Suppressor macrophage (primary cell): ENCODE data around the gene CAMSAP1.

Experiments
- DNase-seq, 4 experiments: peaks; one replicate each; pipeline ENCODE4 v3.0.0-alpha.2; 2020 to 2022

Gene CAMSAP1

DNA sequence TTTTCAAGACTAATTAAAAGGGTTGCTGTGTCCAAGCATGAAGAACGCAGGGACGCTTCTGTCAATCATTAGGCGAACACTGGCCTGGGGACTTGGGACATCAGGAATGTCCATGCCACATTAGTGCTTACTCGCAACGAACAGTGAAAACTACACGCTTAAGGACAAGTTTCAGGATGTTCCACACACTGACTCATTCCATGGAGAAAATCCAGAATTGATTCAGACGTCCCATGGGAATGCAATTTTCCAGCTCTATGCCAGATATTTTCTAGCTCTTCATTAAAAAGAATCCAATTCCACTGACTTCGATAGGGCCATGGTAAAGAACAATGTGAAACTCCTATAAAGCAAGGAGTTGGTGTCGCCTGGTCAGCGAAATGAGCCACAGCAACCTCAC lies 98.2 kb downstream of the CAMSAP1 start:
- DNase-seq: no peak

DNA sequence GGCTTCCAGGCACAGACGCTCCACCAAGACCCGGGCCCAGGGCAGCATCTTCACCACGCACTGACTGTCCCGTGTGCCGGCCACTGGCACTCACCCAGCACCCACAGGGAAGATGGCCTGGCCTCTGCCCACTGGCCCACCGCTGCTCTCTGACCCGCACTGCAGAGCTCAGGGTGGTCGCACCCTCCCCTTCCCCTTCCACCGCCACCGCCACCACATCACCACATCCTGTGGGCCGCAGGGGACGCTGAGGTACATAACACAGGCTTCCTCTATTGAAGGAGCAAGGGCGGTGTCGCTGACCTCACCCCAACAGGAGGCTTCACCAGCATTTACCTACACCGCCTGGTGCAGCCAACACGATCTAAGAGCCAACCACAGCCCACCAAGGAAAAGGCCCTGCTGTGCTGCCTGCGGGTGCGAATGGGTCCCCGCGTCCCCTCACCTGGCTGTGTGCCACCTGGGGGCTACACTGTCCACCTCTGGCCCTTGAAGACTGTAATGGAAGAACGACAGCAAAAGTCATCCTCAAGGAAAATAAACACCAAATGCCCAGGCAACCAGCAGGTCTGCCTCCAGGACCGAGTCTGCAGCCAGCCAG lies 101.8 kb downstream of the CAMSAP1 start:
- no peak for DNase-seq

DNA sequence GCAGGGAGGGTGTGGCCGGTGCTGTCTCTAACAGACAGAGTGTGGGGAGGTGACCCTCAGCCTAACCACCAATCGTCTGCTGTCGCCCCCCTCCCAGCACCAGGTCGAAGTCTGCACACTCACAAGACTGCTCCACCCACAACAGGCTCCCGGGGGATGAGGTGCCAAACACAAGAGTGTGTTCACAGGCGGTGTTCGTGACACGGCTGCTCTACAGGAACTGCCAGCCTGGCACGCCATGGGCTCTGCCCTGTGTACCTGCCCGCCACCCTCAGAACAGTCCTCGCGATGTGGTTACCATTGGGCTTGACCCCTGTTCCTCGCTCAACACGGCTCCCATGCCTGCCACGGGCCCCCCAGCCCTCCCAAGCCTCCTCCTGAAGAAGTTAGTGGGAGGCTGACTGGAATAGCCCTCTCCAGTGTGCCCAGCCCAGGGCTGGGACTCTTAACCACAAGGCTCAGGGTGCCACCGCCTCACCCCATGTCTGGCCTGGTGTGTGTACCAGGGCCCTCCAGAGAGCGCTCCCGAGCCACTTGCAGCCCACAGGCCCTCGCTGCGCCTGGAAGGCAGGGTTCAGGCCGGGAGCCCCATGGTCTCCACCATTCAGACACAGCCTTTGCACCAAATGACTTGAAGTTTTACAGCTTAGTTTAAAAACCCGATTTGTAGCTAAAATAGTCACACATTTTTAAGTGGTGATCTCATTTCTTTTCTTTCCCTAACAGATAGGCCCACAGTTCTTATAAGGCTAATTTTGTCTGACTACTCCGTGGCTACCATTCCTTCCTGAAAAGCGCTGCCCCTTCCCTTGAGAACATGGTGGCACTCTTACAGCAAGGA lies 102.5 kb downstream of the CAMSAP1 start:
- no peak for DNase-seq

DNA sequence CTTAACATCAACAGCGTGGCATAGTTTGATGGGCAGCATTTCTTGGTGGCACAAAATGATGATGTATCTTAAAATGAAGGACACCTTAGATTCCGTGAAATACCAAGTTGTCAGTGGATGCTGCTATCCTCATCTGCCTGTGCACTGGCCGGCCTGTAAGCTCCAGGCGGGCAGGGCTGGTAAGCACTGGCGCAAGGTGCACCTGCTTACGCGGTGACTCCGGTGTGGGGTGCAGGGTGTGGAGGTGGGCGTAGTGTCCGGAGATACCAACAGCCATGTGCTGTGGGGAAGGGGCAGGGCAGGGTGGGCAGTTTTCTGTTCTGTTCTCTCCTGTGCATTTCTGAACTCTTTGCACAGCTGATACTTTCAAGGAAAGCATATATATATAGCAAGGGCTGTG lies 103.9 kb downstream of the CAMSAP1 start:
- no peak for DNase-seq

DNA sequence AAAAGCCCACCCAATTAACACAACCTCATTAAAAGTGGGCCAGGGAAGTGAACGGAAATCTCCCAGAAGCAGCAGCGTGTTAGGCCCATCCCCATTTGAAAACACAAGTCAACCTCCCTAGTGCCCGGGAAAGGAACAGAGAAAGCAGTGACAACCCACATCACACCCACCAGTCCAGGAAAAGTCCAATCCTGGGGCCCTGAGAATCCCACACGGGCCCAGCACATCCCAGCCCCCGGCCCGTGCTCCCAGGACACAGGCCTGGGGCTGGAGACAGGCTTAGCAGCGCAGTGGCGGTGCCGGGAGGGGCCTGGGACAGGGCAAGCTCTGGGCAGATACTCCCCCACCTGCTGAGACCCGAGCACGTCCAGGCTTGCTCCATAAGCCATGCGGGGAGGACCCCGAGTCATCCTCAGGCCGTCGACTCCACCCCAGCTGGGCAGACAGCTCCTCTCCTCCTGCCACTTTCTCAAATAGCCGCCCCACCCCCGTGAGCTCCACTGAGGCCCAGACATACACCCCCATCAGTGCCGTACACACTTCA lies 104.4 kb downstream of the CAMSAP1 start:
- no peak for DNase-seq

DNA sequence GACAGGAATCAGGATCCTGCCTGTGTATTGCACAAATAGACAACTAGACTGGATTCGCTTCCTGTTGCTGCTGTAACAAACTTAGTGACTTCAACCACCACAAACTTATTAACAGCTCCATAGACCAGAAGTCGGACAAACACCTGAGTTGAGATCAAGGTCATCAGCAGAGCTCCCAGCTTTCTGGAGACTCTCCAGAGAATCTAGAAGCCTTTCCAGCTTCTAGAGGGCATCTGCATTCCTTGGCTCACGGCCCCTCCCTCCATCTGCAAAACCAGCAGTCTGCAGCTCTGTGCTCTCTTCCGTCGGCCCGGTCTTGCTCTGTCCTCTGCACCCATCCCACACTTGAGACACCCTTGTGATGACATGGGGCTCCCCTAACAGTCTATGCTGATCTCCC lies 106.3 kb downstream of the CAMSAP1 start:
- DNase-seq: peak in 1 of 4 experiments; percentile 3

DNA sequence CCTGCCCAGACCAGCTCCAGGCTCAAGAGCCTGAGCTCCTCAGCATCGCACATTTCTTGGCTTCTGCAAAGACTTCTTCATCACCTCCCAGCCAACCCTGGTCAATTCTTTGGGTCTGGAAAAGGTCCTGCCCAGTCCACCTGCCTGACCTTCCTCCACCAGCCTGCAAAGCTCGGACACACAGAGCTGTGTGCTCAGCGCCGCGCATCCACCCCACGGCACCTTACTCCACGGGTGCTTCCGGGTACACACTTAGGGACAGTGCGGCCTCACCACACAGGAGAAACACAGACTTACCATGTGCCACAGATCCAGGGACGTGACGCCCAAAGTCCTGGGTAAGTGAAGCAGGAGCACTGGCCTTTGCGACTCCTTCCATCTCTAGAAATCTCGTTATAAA lies 108.1 kb downstream of the CAMSAP1 start:
- no peak for DNase-seq

DNA sequence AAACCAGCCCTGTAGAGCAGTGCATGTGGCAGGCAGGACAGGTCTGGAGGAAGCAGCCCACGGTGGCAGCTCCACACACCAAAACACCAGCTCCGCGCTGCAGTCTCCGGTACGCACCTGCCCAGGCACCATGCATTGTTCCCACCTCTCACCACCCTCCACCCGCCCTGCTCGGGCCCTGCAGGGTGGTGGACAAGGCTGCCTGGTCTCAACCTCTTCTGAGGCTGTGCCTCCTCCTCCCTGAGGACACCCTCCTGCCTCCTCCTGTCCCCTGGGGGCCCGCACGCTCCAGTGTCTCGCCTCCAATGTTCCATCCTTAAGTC lies 109.1 kb downstream of the CAMSAP1 start:
- DNase-seq: no peak

DNA sequence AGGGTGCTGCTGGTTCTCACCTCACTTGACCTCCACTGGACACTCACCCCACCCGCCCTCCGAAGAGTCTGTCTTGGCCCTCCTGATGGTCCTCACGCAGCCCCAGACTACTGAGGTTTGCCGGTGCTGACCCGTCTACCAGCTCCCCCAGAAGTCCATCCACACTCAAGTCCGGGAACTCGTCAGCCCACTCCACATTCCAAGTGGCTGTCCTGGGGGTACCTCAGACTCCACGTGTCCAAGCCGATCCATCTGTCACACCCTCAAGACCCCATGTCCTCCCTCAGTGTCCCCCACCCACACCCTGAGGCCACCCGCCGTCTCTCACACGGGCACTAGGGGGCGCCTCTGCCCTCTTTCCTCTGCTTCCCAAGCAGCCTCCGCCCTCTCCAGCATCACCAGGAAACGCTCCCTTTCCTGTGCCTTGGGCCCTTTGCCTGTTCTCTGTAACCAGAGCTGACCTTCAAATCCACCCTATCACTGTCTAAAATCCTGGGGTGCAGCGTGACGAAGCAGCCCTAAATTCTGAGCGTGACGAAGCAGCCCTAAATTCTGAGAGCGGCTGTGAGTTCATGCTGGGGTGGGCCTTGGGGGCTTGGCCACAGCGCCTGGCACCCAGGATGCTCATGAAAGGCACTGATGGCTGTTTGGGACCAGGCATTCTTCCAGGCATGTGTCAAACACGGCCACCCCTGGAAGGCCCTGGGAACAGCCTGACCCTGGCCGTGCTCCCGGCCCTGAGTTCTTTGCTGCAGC lies 109.7 kb downstream of the CAMSAP1 start:
- peak; percentile 35 to 68 (median 43) for DNase-seq

DNA sequence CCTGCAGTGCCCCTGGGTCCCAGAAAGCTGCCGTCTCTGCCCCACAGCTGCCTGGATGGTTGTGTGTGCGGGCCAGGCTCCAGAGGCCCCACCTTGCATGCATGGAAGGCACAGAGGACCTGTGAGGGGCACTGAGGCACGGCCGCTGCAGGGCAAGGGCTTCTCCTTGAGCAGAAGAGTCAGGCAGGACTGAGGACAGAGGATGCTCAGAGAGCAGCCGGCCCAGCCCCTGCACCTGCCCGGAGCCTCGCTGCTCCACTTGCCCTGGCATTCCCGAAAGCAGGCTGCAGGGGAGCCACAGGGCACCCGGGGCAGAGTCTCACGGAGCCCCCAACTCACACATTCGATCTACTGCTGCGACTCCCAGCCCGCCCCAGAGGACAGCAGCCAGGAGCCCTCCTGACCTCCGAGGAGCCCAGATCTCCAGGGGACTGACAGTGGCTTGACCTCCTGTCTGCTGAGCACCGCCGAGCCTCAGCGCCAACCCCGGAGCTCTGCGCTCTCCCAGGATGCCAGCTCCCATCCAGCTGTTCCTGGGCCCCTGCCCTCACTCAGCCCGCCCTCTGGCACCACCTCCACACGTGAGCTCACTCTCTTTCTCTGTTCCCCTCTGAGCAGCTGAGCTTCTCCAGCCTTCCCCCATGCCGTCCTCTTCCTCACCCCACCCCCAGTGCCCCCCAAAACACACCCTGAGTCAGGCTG lies 110.4 kb downstream of the CAMSAP1 start:
- DNase-seq: no peak

DNA sequence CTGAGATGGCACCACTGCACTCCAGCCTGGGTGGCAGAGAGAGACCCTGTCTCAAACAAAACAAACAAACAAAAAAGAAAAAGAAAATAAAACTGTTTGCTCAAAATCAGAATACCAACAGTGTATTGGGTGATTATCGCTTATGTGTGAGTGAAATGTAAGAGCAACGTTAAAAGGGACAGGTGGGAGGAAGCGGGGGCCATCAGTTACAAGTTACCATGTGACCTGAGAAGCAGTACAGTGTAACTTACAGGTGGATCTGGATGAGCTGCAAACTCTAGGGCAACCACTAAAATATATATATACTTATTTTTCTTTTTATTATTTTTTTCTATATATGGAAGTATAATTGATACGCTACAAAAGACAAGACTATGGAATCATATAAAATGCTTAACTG lies 112.0 kb downstream of the CAMSAP1 start:
- no peak for DNase-seq

DNA sequence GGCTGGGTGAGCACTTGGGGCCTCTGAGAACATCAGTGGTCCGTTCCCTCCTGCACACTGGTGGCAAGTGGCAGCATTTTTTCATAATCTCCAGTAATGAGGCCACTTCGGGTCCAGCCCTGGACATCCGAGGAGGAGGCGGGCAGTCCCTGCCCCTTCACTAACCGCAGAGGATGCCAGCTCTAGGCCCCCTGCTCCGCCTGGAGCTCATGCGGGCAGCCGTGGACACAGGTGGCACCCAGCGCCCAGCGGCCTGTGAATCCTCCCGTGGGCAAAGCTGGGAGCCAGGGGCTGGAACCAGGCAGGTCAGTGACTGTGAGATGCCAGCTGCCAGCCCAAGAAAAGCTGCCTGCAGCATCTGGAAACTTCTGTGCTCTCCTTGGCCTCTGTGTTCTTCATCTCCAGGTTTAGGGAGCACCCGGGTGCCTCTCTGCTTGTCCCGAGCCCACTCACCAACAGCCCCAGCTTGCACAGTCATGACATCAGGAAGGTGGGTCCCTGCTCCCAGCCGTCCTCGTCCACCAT lies 112.9 kb downstream of the CAMSAP1 start:
- no peak for DNase-seq

DNA sequence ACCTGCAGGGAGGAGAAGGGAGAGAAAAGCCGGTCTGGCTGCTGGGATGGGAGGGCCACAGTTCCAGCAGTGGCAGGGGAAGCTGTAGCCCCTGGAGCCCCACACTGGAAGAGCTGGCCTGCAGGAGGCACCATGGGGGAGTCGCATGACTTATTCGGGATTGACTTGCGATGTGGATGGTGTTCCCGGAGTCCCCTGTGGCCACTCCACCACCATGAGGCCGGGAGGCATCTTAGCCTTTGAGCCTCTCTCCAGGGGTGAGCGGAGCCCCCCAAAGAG lies 113.3 kb downstream of the CAMSAP1 start:
- DNase-seq: no peak

DNA sequence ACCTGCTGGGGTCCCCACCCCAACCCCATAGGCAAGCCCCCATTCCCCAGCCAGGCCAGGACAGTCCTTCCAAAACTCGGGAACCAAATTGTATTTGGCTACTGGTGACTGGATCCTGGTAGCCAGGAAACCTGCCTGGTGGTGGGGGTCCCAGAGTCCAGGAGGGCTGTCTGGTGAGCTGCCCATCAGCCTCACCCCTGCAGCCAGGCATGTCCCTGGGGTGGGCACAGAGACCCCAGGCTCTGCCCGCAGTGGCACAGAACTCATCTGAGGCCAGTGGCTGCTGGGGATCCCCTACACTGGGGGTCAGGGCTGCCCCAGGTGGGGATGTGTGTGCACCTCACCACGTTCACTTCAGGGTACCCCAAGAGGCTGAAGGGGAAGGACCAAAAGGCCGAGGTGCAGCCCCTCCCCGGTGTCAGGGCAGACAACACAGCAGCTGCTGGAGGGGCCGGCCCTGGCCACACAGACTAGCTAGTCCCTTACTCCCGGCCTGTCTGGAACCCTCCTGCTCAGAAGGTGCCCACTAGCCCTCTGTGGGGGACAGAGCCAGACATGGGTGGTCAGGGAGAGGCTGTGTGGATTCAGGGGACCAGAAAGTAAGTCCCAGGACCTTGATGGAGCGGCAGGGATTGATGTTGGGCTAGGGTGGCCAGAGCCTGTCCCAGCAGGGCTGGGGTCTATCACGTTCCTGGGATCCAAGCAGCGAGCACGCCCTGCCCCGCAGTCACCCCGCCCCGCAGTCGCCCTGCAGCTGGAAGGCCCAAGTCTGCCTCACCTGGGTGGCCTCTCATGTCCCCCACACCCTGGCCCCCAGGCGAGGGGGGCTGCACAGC lies 113.9 kb downstream of the CAMSAP1 start:
- no peak for DNase-seq

DNA sequence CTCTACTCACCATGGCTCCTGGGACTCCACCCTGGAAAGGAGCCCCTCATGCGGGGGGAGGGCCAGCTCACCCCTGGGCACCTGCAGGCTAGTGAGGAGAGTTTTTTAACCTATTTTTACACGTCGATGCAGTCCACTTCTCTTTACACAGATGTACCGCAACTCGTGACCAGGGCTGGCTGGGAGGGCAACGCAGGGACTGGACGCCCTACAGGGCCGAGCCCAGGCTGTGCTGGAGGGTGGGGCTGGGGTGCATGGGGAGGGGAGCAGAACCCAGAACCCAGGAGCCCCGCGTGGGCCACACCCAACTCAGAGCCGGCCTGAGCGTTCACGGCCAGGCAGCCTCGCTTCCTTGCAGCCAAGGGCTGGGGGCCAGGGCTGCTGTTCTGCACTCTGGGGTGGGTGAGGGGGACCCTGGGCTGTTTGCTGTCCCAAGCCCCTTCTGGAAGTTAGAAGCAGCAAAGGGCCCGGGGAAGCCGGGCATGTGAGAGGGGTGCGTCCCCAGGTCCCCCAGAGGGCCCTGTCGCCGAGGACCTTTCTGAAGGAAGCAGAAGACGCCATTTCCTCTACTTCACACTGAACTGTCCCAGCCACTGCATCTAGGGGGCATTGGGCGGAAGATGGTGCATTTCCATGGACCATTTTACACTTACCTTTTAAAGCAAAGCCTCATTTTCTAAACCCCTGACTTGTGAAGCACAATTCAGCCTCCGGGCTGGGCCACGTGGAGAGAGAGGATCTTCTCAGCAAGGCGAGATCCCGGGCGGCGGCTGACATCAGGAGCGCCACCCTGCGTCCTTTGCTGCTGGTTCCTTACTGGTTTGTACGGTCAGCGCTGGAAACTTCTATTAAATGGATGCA lies 114.8 kb downstream of the CAMSAP1 start:
- DNase-seq: no peak

DNA sequence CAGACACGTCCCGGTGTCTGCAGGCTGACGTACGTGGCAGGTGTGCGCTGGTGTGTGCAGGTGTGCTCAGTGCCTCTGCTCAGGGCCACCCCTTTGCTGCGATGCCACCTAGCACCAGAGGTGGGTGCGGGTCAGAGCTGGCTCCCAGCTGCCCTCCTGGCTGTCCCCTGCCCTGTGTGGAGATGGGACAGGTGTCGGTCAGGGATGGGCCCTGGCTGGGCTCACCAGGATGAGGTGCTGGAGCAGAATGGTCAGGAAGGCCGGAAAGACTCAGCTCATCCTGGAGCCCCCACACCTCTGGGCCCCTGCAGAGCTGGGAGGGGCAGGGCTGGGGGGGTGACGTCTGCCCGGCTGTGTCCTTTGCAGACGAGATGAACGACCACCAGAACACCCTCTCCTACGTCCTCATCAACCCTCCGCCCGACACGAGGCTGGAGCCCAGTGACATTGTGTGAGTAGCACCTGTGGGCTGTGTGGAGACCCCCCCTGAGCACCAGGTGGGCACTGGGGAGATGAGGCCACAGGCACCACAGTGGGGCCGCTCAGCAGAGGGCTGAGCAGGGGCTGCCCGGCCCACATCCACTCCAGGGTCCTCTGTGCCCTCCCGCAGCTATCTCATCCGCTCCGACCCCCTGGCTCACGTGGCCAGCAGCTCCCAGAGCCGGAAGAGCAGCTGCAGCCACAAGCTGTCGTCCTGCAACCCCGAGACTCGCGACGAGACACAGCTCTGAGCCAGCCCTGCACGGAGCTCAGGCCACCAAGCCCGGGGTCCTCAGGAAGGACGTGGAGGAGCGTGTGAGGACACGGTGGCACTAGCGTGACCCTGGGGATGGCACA lies 115.7 kb downstream of the CAMSAP1 start:
- no peak for DNase-seq

DNA sequence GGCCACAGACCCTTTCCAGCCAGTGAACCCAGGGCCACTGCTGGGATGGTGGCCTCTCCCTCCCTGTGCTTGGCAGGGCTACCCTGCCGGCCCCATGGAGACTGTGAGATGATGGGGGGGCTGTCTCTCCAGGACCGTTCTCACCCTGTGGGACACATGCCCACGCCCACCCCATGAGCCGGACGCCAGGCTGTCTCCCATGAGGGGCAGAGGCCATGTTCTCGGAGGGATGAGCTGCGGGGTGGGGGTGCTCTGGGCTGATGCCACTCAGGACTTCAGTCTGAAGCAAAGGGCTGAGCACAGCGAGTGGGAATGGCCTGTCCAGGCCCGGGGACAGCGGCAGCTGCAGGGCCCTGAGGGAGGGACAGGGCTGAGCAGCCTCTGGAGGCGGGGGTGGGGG lies 116.5 kb downstream of the CAMSAP1 start:
- DNase-seq: no peak

DNA sequence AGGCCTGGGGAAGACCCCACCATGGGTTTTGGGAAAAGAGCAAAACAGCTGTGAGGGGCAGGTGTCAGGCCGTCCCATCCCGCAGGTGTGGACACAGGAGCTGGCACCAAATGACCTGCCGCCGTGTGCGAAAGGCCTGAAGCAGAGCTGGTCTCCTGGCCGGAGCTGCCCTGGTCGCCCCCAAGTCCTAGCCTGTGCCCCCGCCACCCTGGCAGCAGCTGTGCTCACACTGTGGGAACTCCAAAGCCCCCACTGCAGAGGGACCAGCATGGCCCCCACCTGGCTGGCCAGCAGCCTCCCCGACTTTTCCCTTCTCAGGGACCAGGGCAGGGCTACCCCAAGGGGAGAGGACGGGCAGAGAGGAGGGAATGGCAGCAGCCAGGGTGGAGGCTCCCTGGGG lies 117.0 kb downstream of the CAMSAP1 start:
- DNase-seq: no peak

DNA sequence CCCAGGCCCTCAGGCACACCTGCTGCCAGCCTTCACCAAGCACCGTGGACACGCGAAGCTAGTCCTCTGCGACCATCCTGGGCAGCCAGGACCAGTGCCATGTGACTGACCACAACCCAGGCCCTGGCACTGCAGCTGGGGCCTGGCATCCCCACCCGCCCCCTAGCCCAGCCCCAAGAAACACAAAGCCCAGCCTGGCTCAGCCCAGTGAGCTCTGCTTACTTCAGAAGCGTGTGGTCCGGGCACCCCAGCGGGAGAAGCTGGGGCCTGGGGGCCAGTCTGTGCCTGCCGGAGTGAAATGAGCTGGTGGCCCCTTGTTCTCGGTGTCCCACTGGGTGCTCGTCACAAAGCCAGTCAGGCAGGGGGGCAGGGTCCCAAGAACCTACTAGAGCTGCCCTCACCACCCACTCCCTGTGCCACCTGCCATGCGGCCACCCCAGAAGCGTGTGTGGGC lies 117.5 kb downstream of the CAMSAP1 start:
- no peak for DNase-seq
